Measurements from ENCODE around the gene SHANK1. TPM values are rescaled to one million over a fixed set of nuclear protein-coding genes. Genes with fewer than 3 reads are reported as not detected.
"Not testable (repeated sequence)": the region's sequence is repeated elsewhere in the genome, so short reads cannot be mapped to it uniquely, and the experiment has no call there.

The SHANK1 gene
- 0.22 TPM for total RNA-seq
- long read RNA-seq: 0 reads

- ATAC-seq (no peak), DNase-seq (ENCODE audit: missing footprints) (no peak)
- intact Hi-C loops (cut with DNase I): no loop called here
These were observed at the start of gene SHANK1 for GRCh38 chr19:50719566-50719965. Gene SHANK1 (minus strand): TSS chr19:50719802. CDS start chr19:50716919, 2,883 bp downstream.

GRCh38 chr19:50768277-50768676 lies 48.7 kb upstream of the SHANK1 start:
- intact Hi-C loops (cut with DNase I): no loop called here
- DNase-seq (ENCODE audit: missing footprints) (no peak), ATAC-seq (no peak)

GRCh38 chr19:50767263-50767662 lies 47.7 kb upstream of the SHANK1 start:
- intact Hi-C loops (cut with DNase I); DNase-seq (ENCODE audit: missing footprints); ATAC-seq: not testable (repeated sequence)

- DNase-seq (ENCODE audit: missing footprints); intact Hi-C loops (cut with DNase I); ATAC-seq: not testable (repeated sequence)
These were observed 47.1 kb upstream of the SHANK1 start for GRCh38 chr19:50766746-50767145.

GRCh38 chr19:50764409-50764808 lies 44.8 kb upstream of the SHANK1 start:
- ATAC-seq (no peak), DNase-seq (ENCODE audit: missing footprints) (no peak)
- intact Hi-C loops (cut with DNase I): no loop called here

GRCh38 chr19:50763521-50763920 lies 43.9 kb upstream of the SHANK1 start:
- DNase-seq (ENCODE audit: missing footprints); intact Hi-C loops (cut with DNase I); ATAC-seq: not testable (repeated sequence)

GRCh38 chr19:50761501-50761900 lies 41.9 kb upstream of the SHANK1 start:
- intact Hi-C loops (cut with DNase I); ATAC-seq; DNase-seq (ENCODE audit: missing footprints): not testable (repeated sequence)

GRCh38 chr19:50759886-50760285 lies 40.3 kb upstream of the SHANK1 start:
- ATAC-seq: no peak
- no peak for DNase-seq (ENCODE audit: missing footprints)
- intact Hi-C loops (cut with DNase I): no loop called here

- intact Hi-C loops (cut with DNase I); ATAC-seq; DNase-seq (ENCODE audit: missing footprints): not testable (repeated sequence)
These were observed 39.5 kb upstream of the SHANK1 start for GRCh38 chr19:50759076-50759475.

GRCh38 chr19:50757624-50758023 lies 38.0 kb upstream of the SHANK1 start:
- DNase-seq (ENCODE audit: missing footprints); intact Hi-C loops (cut with DNase I): not testable (repeated sequence)

GRCh38 chr19:50756244-50756643 lies 36.6 kb upstream of the SHANK1 start:
- ATAC-seq; DNase-seq (ENCODE audit: missing footprints); intact Hi-C loops (cut with DNase I): not testable (repeated sequence)

More at GRCh38 chr19:50757624-50758023, 38.0 kb upstream of the SHANK1 start:
- ATAC-seq: not testable (repeated sequence)

GRCh38 chr19:50753879-50754278 lies 34.3 kb upstream of the SHANK1 start:
- intact Hi-C loops (cut with DNase I): no loop called here
- DNase-seq (ENCODE audit: missing footprints) (no peak), ATAC-seq (no peak)

- ATAC-seq: no peak
- intact Hi-C loops (cut with DNase I): no loop called here
These were observed 30.4 kb upstream of the SHANK1 start for GRCh38 chr19:50750010-50750409.

GRCh38 chr19:50749490-50749889 lies 29.9 kb upstream of the SHANK1 start:
- no peak for ATAC-seq
- intact Hi-C loops (cut with DNase I): no loop called here
- no peak for DNase-seq (ENCODE audit: missing footprints)

More at GRCh38 chr19:50750010-50750409, 30.4 kb upstream of the SHANK1 start:
- no peak for DNase-seq (ENCODE audit: missing footprints)

- ATAC-seq; intact Hi-C loops (cut with DNase I); DNase-seq (ENCODE audit: missing footprints): not testable (repeated sequence)
These were observed 27.5 kb upstream of the SHANK1 start for GRCh38 chr19:50747141-50747540.

- ATAC-seq (no peak), DNase-seq (ENCODE audit: missing footprints) (no peak)
- intact Hi-C loops (cut with DNase I): no loop called here
These were observed 25.6 kb upstream of the SHANK1 start for GRCh38 chr19:50745221-50745620.

- intact Hi-C loops (cut with DNase I): no loop called here
- DNase-seq (ENCODE audit: missing footprints): no peak
- ATAC-seq: no peak
These were observed 23.9 kb upstream of the SHANK1 start for GRCh38 chr19:50743537-50743936.

GRCh38 chr19:50741179-50741933 lies 21.8 kb upstream of the SHANK1 start:
- no peak for DNase-seq (ENCODE audit: missing footprints)
- ATAC-seq: no peak
- intact Hi-C loops (cut with DNase I): no loop called here

GRCh38 chr19:50739914-50740426 lies 20.4 kb upstream of the SHANK1 start:
- no peak for DNase-seq (ENCODE audit: missing footprints)
- intact Hi-C loops (cut with DNase I): no loop called here
- ATAC-seq: no peak
